SK-N-SH treated with all-trans-retinoic acid at 6 μM for 48 hours (cell line): ENCODE measurements around the gene KCNA3.

Source experiments
- ARNTL ChIP-seq: fragments of 450-650 bp; formaldehyde crosslinking; IDR thresholded peaks from 2 replicates; pipeline ENCODE4 v1.5.0; 2020; ENCODE audit warnings: low read depth, mild to moderate bottlenecking, moderate library complexity, borderline replicate concordance
- CREB5 ChIP-seq: fragments of 250-450 bp; sonication (Bioruptor Pico); IDR thresholded peaks from 2 replicates; pipeline ENCODE4 v1.5.1; 2020; ENCODE audit warnings: low read depth, mild to moderate bottlenecking, moderate library complexity
- GLIS3 ChIP-seq: fragments of 250-450 bp; sonication (Bioruptor Pico); IDR thresholded peaks from 2 replicates; pipeline ENCODE4 v1.5.0; 2020; ENCODE audit warnings: mild to moderate bottlenecking, moderate library complexity
- PATZ1 ChIP-seq: fragments of 250-450 bp; sonication (Bioruptor Pico); IDR thresholded peaks from 2 replicates; pipeline ENCODE4 v1.8.0; 2020; ENCODE audit warnings: mild to moderate bottlenecking, moderate library complexity, borderline replicate concordance
- RARB ChIP-seq: fragments of 250-450 bp; sonication (Bioruptor Pico); IDR thresholded peaks from 2 replicates; pipeline ENCODE4 v1.8.0; 2021; ENCODE audit warnings: mild to moderate bottlenecking, moderate library complexity
- SNAI2 ChIP-seq: fragments of 250-450 bp; sonication (Bioruptor Pico); IDR thresholded peaks from 2 replicates; pipeline ENCODE4 v1.5.0; 2020; ENCODE audit warnings: mild to moderate bottlenecking, moderate library complexity
- TOX ChIP-seq: fragments of 250-450 bp; sonication (Bioruptor Pico); IDR thresholded peaks from 2 replicates; pipeline ENCODE4 v1.8.0; 2021; ENCODE audit warnings: mild to moderate bottlenecking, moderate library complexity, borderline replicate concordance
- TSHZ2 ChIP-seq: fragments of 250-450 bp; sonication (Bioruptor Pico); IDR thresholded peaks from 2 replicates; pipeline ENCODE4 v1.5.0; 2020; ENCODE audit warnings: mild to moderate bottlenecking, moderate library complexity
- ZFP30 ChIP-seq: fragments of 450-650 bp; formaldehyde crosslinking; IDR thresholded peaks from 2 replicates; pipeline ENCODE4 v1.5.0; 2022; ENCODE audit warnings: mild to moderate bottlenecking, moderate library complexity

DNA sequence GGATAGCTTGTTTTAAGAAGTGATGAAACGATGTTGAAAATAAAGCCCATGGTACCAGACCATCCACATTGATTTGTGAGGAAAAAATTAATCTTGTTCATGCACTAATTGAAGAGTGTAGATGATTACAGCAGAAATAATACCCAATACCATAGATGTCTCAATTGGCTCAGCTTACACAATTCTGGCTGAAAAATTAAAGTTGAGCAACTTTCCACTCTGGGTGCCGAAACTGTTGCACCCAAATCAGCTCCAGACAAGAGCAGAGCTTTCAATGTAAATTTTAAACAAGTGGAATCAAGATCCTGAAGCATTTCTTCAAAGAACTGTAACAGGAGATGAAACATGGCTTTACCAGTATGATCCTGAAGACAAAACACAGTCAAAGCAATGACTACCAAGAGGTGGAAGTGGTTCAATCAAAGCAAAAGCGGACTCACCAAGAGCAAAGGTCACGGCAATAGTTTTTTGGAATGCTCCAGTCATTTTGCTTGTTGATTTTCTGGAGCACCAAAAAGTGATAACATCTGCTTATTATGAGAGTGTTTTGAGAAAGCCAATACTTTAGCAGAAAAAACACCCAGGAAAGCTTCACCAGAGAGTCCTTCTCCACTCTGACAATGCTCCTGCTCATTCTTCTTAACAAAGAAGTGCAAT, 16.1 kb upstream of the KCNA3 start:
- TF ChIP-seq TOX (CRISPR knock-in tag): no peak
- no peak for TF ChIP-seq PATZ1 (CRISPR knock-in tag)
- TF ChIP-seq ZFP30: no peak
- TF ChIP-seq ARNTL (CRISPR knock-in tag): no peak
- no peak for TF ChIP-seq RARB (CRISPR knock-in tag)
- TF ChIP-seq CREB5 (CRISPR knock-in tag): no peak
- TF ChIP-seq GLIS3: no peak
- no peak for TF ChIP-seq TSHZ2 (CRISPR knock-in tag)
- no peak for TF ChIP-seq SNAI2 (CRISPR knock-in tag)
